ENCODE results near the gene OR51S1.

DNA sequence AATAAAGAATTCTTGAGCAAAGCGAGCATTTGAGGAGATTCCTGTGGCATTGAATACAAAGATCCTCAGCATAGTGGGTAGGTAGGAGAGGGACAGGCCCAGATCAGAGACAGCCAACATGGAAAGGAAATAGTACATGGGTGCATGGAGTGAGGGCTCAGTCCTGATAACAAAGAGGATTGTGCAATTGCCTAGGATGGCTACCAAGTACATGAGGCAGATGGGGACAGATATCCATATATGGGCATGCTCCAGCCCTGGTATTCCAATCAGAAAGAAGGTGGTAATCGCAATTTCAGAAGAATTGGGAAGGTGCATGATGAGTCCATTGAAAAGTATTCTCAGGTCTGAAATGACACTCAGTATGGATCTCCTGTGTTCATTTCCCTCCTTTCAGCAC, 41.3 kb upstream of the OR51S1 start:
- TF ChIP-seq, protein P1, sequence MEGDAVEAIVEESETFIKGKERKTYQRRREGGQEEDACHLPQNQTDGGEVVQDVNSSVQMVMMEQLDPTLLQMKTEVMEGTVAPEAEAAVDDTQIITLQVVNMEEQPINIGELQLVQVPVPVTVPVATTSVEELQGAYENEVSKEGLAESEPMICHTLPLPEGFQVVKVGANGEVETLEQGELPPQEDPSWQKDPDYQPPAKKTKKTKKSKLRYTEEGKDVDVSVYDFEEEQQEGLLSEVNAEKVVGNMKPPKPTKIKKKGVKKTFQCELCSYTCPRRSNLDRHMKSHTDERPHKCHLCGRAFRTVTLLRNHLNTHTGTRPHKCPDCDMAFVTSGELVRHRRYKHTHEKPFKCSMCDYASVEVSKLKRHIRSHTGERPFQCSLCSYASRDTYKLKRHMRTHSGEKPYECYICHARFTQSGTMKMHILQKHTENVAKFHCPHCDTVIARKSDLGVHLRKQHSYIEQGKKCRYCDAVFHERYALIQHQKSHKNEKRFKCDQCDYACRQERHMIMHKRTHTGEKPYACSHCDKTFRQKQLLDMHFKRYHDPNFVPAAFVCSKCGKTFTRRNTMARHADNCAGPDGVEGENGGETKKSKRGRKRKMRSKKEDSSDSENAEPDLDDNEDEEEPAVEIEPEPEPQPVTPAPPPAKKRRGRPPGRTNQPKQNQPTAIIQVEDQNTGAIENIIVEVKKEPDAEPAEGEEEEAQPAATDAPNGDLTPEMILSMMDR (IDR thresholded peaks at IDR 0.05 in 2 of 3, conservative IDR thresholded peaks at IDR 0.05 in 1 of 3; ENCODE audit: control insufficient read depth in 2 of 3, extremely low read depth in 1 of 3, insufficient read depth in 1 of 3, low read depth in 3 of 3, low read length in 3 of 3) = no peak
- TF ChIP-seq MYC (IDR thresholded peaks at IDR 0.05; ENCODE audit: insufficient read depth, insufficient read length, insufficient replicate concordance, low read length, severe bottlenecking) (no peak), SMARCA5 (IDR thresholded peaks at IDR 0.05) (no peak), FOXK2 (IDR thresholded peaks at IDR 0.05) (no peak), HDAC6 (IDR thresholded peaks at IDR 0.05; ENCODE audit: unreplicated experiment) (no peak), POLR2A (IDR thresholded peaks at IDR 0.05; ENCODE audit: low read depth, low read length) (no peak), TCF12 (IDR thresholded peaks at IDR 0.05; ENCODE audit: low read depth, low read length) (no peak), POLR2AphosphoS5 (IDR thresholded peaks at IDR 0.05; ENCODE audit: low read length) (no peak), CBX5 (IDR thresholded peaks at IDR 0.05; ENCODE audit: low read depth) (no peak), EGR1 (IDR thresholded peaks at IDR 0.05; ENCODE audit: borderline replicate concordance in 1 of 2, low read depth in 2 of 2, low read length in 2 of 2) (no peak)
- TF ChIP-seq, protein P2, sequence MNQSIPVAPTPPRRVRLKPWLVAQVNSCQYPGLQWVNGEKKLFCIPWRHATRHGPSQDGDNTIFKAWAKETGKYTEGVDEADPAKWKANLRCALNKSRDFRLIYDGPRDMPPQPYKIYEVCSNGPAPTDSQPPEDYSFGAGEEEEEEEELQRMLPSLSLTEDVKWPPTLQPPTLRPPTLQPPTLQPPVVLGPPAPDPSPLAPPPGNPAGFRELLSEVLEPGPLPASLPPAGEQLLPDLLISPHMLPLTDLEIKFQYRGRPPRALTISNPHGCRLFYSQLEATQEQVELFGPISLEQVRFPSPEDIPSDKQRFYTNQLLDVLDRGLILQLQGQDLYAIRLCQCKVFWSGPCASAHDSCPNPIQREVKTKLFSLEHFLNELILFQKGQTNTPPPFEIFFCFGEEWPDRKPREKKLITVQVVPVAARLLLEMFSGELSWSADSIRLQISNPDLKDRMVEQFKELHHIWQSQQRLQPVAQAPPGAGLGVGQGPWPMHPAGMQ (IDR thresholded peaks at IDR 0.05; ENCODE audit: borderline replicate concordance) = no peak
- TF ChIP-seq, protein P3, sequence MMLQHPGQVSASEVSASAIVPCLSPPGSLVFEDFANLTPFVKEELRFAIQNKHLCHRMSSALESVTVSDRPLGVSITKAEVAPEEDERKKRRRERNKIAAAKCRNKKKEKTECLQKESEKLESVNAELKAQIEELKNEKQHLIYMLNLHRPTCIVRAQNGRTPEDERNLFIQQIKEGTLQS (IDR thresholded peaks at IDR 0.05; ENCODE audit: borderline replicate concordance, extremely low read depth, low read depth, low read length) = no peak
